Measurements from ENCODE around the gene SELENOO. TPM values are rescaled to one million over a fixed set of nuclear protein-coding genes. Genes with fewer than 3 reads are reported as not detected.

SELENOO gene
- total RNA-seq, 1 experiment from 2014 or later, result 20.5 TPM

- DNase-seq (ENCODE audit: low read depth), result no peak
Measured at GRCh38 chr22:50253046-50253915, 52.5 kb downstream of the SELENOO start.

GRCh38 chr22:50253941-50254340 lies 53.1 kb downstream of the SELENOO start:
- DNase-seq (ENCODE audit: low read depth), result no peak

GRCh38 chr22:50255099-50255498 lies 54.3 kb downstream of the SELENOO start:
- DNase-seq (ENCODE audit: low read depth), result no peak

- DNase-seq (ENCODE audit: low read depth), result no peak
Measured at GRCh38 chr22:50255607-50256006, 54.8 kb downstream of the SELENOO start.

- no peak for DNase-seq (ENCODE audit: low read depth)
Measured at GRCh38 chr22:50256258-50256862, 55.5 kb downstream of the SELENOO start.

- no peak for DNase-seq (ENCODE audit: low read depth)
Measured at GRCh38 chr22:50257041-50257440, 56.2 kb downstream of the SELENOO start.

- DNase-seq (ENCODE audit: low read depth), result no peak
Measured at GRCh38 chr22:50257451-50258360, 56.9 kb downstream of the SELENOO start.

- DNase-seq (ENCODE audit: low read depth), result no peak
Measured at GRCh38 chr22:50258361-50259292, 57.8 kb downstream of the SELENOO start.

GRCh38 chr22:50259302-50259701 lies 58.5 kb downstream of the SELENOO start:
- no peak for DNase-seq (ENCODE audit: low read depth)

- DNase-seq (ENCODE audit: low read depth), result no peak
Measured at GRCh38 chr22:50260434-50260800, 59.6 kb downstream of the SELENOO start.

- peak; percentile 76 for DNase-seq (ENCODE audit: low read depth)
Measured at GRCh38 chr22:50260801-50261614, 60.2 kb downstream of the SELENOO start.

GRCh38 chr22:50261615-50262459 lies 61.0 kb downstream of the SELENOO start, which contains the start of gene MAPK12:
Gene MAPK12, minus strand, starts transcription at chr22:50261683. Its CDS starts 174 bp downstream, at chr22:50261509.
- DNase-seq (ENCODE audit: low read depth), result peak; percentile 46

GRCh38 chr22:50262460-50262911 lies 61.7 kb downstream of the SELENOO start:
- DNase-seq (ENCODE audit: low read depth), result peak; percentile 62

- DNase-seq (ENCODE audit: low read depth), result no peak
Measured at GRCh38 chr22:50262973-50263617, 62.3 kb downstream of the SELENOO start.

GRCh38 chr22:50264104-50264745 lies 63.4 kb downstream of the SELENOO start:
- DNase-seq (ENCODE audit: low read depth), result no peak

GRCh38 chr22:50264946-50265669 lies 64.3 kb downstream of the SELENOO start:
- DNase-seq (ENCODE audit: low read depth), result no peak

- no peak for DNase-seq (ENCODE audit: low read depth)
Measured at GRCh38 chr22:50266994-50267393, 66.2 kb downstream of the SELENOO start.
